Vagina (tissue), 2 donors: Measurements from ENCODE around the gene CYSLTR2.

ENCODE experiments used
- CTCF ChIP-seq, 3 experiments: fragments of 450-650 bp in 2 of 3; fragments of 200-600 bp in 1 of 3; sonication (generic) in 1 of 3; IDR thresholded peaks; one replicate each; pipeline ENCODE4 v1.5.1; 2017 to 2019; ENCODE audit warnings: antibody characterized with exemption in 3 of 3, mild to moderate bottlenecking in 2 of 3, moderate library complexity in 2 of 3
- POLR2A ChIP-seq, 2 donors: fragments of 450-650 bp; IDR thresholded peaks; one replicate each; pipeline ENCODE4 v1.6.1; 2017; ENCODE audit warnings: antibody characterized with exemption in 2 of 2, mild to moderate bottlenecking in 2 of 2, moderate library complexity in 2 of 2
- POLR2AphosphoS5 ChIP-seq, 2 donors: sonication (generic); formaldehyde crosslinking; IDR thresholded peaks; one replicate each; pipeline ENCODE4 v1.9.0; 2017; ENCODE audit warnings: antibody characterized with exemption in 2 of 2, mild to moderate bottlenecking in 2 of 2, low read depth in 1 of 2; ENCODE audit not compliant: insufficient read depth in 1 of 2

- TF ChIP-seq CTCF (IDR thresholded peaks at IDR 0.05) = no peak
- TF ChIP-seq POLR2AphosphoS5 (IDR thresholded peaks at IDR 0.05; ENCODE audit: insufficient read depth in 1 of 2, low read depth in 1 of 2) = no peak
- TF ChIP-seq POLR2A (IDR thresholded peaks at IDR 0.05) = no peak
Observed at GRCh38 chr13:48636550-48636949, 17.2 kb upstream of the CYSLTR2 start.
